Natural killer cell treated with Interleukin-12 subunit alpha and Interleukin-12 subunit beta and Interleukin-15 and Interleukin-18, amount 100 ng/mL, for 72 hours (primary cell): ENCODE data around the gene ZNF24. TPM values are rescaled to one million over a fixed set of nuclear protein-coding genes. Genes with fewer than 3 reads are reported as not detected.

ENCODE experiments used
- ATAC-seq, 2 donors: fragments of 150-1000 bp; cut with Tn5 transposase in 1 of 2; sonication (Bioruptor Pico), chemical (Tn5 transposase) in 1 of 2; 2 replicates each; pipeline ENCODE4 v1.10.0; 2021
- DNase-seq: peaks from one replicate; pipeline ENCODE4 v3.0.0; 2022; ENCODE audit warnings: low spot score
- H3K27ac Mint-ChIP-seq, 2 donors: 1 replicate in 1 of 2; 2 replicates in 1 of 2; pipeline ENCODE4 v1.8.0; 2022; ENCODE audit warnings: mixed read lengths in 2 of 2, mild to moderate bottlenecking in 1 of 2, moderate library complexity in 1 of 2
- H3K27me3 Mint-ChIP-seq, 2 donors: 1 replicate in 1 of 2; 2 replicates in 1 of 2; pipeline ENCODE4 v1.8.0; 2022; ENCODE audit warnings: mixed read lengths in 2 of 2
- H3K36me3 Mint-ChIP-seq: one replicate; pipeline ENCODE4 v1.8.0; 2022; ENCODE audit warnings: mixed read lengths
- H3K4me1 Mint-ChIP-seq, 2 donors: 1 replicate in 1 of 2; 2 replicates in 1 of 2; pipeline ENCODE4 v1.8.0; 2022; ENCODE audit warnings: low read depth in 2 of 2, mixed read lengths in 2 of 2, mild to moderate bottlenecking in 1 of 2
- H3K4me3 Mint-ChIP-seq: one replicate; pipeline ENCODE4 v1.8.0; 2022; ENCODE audit warnings: mixed read lengths
- H3K9me3 Mint-ChIP-seq: 2 replicates; pipeline ENCODE4 v1.8.0; 2022; ENCODE audit warnings: mixed read lengths
- total RNA-seq, 2 donors: library from RNA; stranded (reverse); gene quantifications; one replicate each; pipeline ENCODE4 v1.2.3, GENCODE V29; 2022

Gene ZNF24
- total RNA-seq, 2 donors from 2014 or later, result 32.9 to 63.1 TPM

DNA sequence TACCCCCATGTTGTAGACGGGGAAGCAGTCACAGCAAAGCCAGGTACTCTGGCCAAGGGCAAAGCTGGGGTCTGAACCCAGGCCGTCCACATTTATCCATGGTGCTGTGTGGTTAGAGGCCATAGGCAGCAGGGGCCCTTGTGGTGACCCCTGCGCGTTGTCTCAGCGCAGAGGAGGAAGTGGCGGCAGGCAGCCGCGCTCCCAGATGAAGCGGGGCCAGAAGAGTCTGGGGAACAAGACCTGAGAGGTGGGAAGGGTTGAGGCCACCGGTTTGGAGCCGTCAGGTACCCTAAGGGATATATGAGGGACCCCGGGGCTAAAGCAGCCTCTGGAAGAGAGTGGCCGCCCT lies 32.1 kb upstream of the ZNF24 start:
- Mint-ChIP-seq H3K27ac (peak overlapping the region; percentile 36 to 84), H3K27me3 (no peaks in the 10 kb centered on the region), H3K9me3 (no peaks in the 10 kb centered on the region), H3K4me1 (peaks cover 10 to 11% of the 10 kb centered on the region in 2 donors), H3K36me3 (no peaks in the 10 kb centered on the region), H3K4me3 (peak overlapping the region; percentile 86)
- DNase-seq, result peak; percentile 63
- ATAC-seq, result peak; percentile 67 to 84

DNA sequence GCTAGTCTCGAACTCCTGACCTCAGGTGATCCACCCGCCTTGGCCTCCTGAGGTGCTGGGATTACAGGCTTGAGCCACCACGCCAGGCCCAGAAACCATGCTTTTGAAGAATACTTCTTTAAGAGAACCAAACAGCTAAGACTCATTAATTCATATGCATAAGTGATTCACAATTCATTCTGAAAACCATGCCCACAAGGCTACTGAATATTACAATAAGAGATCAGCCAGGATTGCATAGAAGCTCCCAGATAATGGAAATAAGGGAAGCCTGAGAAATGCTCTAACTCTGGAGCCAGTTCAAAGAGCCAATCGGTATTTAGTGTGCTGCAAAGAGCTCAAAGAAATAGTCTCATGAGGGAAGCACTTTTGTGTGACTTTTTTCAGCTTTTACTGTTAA lies 30.5 kb upstream of the ZNF24 start:
- no peak for ATAC-seq
- peaks cover 10 to 11% of the 10 kb centered on the region in 2 donors for H3K4me1 Mint-ChIP-seq
- H3K27me3 Mint-ChIP-seq, result no peaks in the 10 kb centered on the region
- no peaks in the 10 kb centered on the region for H3K9me3 Mint-ChIP-seq
- H3K27ac Mint-ChIP-seq, result no peak overlapping the region
- H3K4me3 Mint-ChIP-seq, result no peak overlapping the region
- no peaks in the 10 kb centered on the region for H3K36me3 Mint-ChIP-seq
- DNase-seq, result no peak

DNA sequence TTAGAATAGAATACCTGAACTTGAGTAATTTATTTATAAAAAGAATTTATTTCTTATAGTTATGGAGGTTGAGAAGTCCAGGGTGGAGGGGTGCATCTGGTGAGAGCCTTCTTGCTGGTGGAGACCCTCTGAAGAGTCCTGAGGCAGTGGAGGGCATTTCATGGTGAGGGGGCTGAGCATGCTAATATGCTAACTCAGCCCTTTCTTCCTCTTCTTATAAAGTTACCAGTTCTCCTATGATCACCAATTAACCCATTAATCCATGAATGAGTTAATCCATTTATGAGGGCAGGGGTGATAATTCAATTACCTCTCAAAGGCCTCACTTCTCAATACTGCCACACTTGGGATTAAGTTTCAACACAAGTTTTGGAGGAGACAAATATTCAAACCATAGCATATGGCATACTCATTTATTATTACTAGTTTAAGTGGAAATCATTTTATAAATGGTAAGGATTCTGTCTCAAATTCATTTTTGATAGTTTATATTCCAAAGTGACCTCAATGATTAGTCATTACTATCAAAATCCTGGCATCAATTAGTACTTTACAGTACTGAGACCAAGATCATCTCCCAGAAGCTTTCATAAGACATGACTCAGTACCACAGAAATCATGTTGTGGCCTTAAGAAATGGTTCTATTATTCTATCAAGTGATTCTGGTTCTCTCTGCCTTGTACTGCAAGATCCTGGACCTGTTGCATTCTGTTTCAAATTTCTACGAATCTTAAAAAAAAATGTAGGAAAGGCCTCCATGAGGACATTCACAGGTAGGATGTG lies 27.4 kb upstream of the ZNF24 start:
- Mint-ChIP-seq H3K4me1 (peaks cover 5 to 6% of the 10 kb centered on the region in 2 donors), H3K9me3 (no peaks in the 10 kb centered on the region), H3K27me3 (no peaks in the 10 kb centered on the region), H3K27ac (no peak overlapping the region), H3K4me3 (no peak overlapping the region), H3K36me3 (no peaks in the 10 kb centered on the region)
- DNase-seq, result no peak
- no peak for ATAC-seq

GRCh38 chr18:35369126-35369525 lies 24.9 kb upstream of the ZNF24 start:
- H3K27me3 Mint-ChIP-seq, result peaks cover 4 to 6% of the 10 kb centered on the region in 2 donors
- H3K27ac Mint-ChIP-seq, result no peak overlapping the region
- no peaks in the 10 kb centered on the region for H3K9me3 Mint-ChIP-seq
- no peak overlapping the region for H3K4me3 Mint-ChIP-seq
- no peaks in the 10 kb centered on the region for H3K4me1 Mint-ChIP-seq
- DNase-seq (no peak), ATAC-seq (no peak)
- H3K36me3 Mint-ChIP-seq, result no peaks in the 10 kb centered on the region

GRCh38 chr18:35368595-35368994 lies 24.4 kb upstream of the ZNF24 start:
- DNase-seq (no peak), ATAC-seq (no peak)
- no peaks in the 10 kb centered on the region for H3K9me3 Mint-ChIP-seq
- H3K27ac Mint-ChIP-seq, result no peak overlapping the region
- H3K27me3 Mint-ChIP-seq, result peaks cover 4 to 6% of the 10 kb centered on the region in 2 donors
- H3K4me1 Mint-ChIP-seq, result no peaks in the 10 kb centered on the region
- H3K4me3 Mint-ChIP-seq, result no peak overlapping the region
- no peaks in the 10 kb centered on the region for H3K36me3 Mint-ChIP-seq

DNA sequence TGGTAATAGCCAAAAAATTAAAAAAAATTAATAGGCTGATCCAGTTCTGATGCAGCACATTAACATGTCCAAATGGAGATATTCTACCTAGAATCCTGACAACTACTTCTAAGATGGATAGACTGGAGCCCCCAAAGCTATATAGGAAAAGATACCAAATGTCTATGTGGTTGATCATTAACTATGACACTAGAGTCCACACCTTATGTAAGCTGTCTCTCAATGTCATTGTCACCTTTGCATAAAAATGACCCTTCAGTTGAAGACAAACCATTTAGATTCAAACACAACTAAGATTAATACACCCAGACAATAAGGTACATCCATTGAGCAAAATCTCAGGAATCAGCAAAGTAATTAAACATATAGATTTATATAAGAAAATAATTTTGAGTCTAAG lies 18.3 kb upstream of the ZNF24 start:
- H3K27ac Mint-ChIP-seq, result no peak overlapping the region
- peaks cover 14 to 20% of the 10 kb centered on the region in 2 donors for H3K27me3 Mint-ChIP-seq
- H3K9me3 Mint-ChIP-seq, result no peaks in the 10 kb centered on the region
- H3K4me1 Mint-ChIP-seq, result no peaks in the 10 kb centered on the region
- no peaks in the 10 kb centered on the region for H3K36me3 Mint-ChIP-seq
- no peak overlapping the region for H3K4me3 Mint-ChIP-seq
- ATAC-seq (no peak), DNase-seq (no peak)

GRCh38 chr18:35361570-35362321 lies 17.5 kb upstream of the ZNF24 start:
- ATAC-seq, result no peak
- H3K4me1 Mint-ChIP-seq, result no peaks in the 10 kb centered on the region

DNA sequence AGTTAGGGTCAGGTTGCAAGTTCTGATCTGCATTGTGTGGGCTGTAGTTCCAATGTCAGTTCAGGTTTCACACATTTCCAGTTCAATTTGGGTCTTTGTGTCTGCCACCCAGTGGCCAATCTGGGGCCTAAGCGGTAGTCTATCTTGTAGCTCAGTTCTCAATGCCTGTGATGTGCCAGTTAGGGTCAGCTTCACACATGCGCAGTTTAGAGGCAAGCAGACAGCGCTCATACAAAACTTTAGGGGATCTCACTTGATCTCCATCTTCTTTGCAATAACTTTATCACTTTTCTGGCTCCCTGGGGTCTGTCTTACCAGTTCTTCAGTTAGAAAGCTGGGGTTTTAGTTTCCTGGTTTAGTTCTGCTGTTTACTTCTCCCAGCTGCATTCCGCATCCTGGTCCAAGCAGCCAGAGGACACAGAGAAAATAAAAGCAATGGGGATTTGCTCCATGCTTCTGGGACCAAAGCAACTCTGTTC lies 11.0 kb upstream of the ZNF24 start:
- Mint-ChIP-seq H3K27ac (no peak overlapping the region), H3K36me3 (peaks cover 12% of the 10 kb centered on the region), H3K27me3 (peaks cover 0 to 3% of the 10 kb centered on the region in 2 donors), H3K4me1 (peaks cover 0 to 3% of the 10 kb centered on the region in 2 donors), H3K9me3 (peaks cover 8% of the 10 kb centered on the region), H3K4me3 (no peak overlapping the region)
- DNase-seq, result peak; percentile 63
- ATAC-seq, result peak; percentile 80 to 85

More at GRCh38 chr18:35361570-35362321, 17.5 kb upstream of the ZNF24 start:
- no peak overlapping the region for H3K27ac Mint-ChIP-seq
- H3K4me3 Mint-ChIP-seq, result no peak overlapping the region
- DNase-seq, result no peak
- no peaks in the 10 kb centered on the region for H3K36me3 Mint-ChIP-seq
- no peaks in the 10 kb centered on the region for H3K9me3 Mint-ChIP-seq
- H3K27me3 Mint-ChIP-seq, result peaks cover 14 to 20% of the 10 kb centered on the region in 2 donors

DNA sequence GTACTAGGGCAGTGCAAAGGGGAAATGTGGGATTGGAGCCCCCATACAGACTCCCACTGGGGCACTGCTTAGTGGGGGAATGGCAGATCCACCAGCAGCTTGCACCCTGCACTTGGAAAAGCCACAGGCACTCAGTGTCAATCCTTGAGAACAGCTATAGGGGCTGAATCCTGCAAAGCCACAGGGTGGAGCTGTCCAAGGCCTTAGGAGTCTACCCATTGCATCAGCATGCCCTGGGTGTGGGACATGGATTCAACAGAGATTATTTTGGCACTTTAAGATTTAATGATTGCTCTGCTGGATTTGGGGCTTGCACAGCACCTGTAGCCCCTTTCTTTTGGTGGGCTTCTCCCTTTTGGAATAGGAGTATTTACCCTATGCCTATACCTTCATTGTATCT lies 8.6 kb upstream of the ZNF24 start:
- Mint-ChIP-seq H3K4me1 (peaks cover 0 to 3% of the 10 kb centered on the region in 2 donors), H3K27me3 (no peaks in the 10 kb centered on the region), H3K36me3 (peaks cover 12% of the 10 kb centered on the region), H3K4me3 (no peak overlapping the region), H3K9me3 (peaks cover 8% of the 10 kb centered on the region), H3K27ac (no peak overlapping the region)
- no peak for DNase-seq
- ATAC-seq, result no peak

DNA sequence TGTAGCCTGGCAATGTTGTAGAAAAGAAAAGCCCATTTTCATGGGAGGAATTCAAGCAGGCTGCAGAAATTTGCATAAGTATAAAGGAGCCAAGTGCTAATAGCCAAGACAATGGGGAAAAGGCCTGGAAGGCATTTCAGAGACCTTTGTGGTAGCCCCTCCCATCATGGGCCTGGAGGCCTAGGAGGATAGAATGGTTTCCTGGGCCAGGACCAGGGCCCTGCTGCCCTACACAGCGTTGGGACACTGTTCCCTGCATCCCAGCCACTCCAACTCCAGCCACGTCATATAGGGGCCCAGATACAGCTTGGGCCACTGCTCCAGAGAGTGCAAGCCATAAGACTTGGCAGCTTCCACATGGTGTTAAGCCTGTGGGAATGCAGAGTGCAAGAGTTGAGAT lies 8.1 kb upstream of the ZNF24 start:
- Mint-ChIP-seq H3K4me1 (peaks cover 0 to 3% of the 10 kb centered on the region in 2 donors), H3K4me3 (no peak overlapping the region), H3K27ac (no peak overlapping the region), H3K9me3 (peaks cover 8% of the 10 kb centered on the region), H3K27me3 (peaks cover 0 to 2% of the 10 kb centered on the region in 2 donors), H3K36me3 (peaks cover 12% of the 10 kb centered on the region)
- DNase-seq (no peak), ATAC-seq (no peak)

- Mint-ChIP-seq H3K36me3 (peaks cover 20% of the 10 kb centered on the region), H3K9me3 (peaks cover 8% of the 10 kb centered on the region), H3K4me3 (no peak overlapping the region), H3K4me1 (peaks cover 12 to 19% of the 10 kb centered on the region in 2 donors), H3K27me3 (peaks cover 0 to 2% of the 10 kb centered on the region in 2 donors), H3K27ac (no peak overlapping the region)
- DNase-seq (no peak), ATAC-seq (no peak)
Observed at GRCh38 chr18:35348001-35348400, 3.8 kb upstream of the ZNF24 start.

DNA sequence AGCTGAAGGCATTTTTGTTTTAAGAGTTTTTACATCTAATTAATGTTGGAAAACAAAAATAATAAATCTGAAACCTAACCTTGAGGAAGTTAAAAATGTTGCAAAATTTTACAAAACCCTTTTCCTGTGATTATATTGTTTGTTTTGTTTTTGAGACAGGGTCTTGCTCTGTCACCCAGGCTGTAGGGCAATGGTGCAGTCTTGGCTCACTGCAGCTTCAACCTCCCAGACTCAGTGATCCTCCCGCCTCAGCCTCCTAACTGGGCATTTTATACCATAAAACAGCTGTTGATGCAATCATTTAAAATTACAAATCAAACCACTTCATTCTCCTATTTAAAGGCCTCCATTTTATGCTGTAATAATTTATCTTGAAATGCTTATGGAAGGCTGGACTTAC lies 1.7 kb upstream of the ZNF24 start:
- Mint-ChIP-seq H3K36me3 (peaks cover 8% of the 10 kb centered on the region), H3K4me1 (peaks cover 16 to 24% of the 10 kb centered on the region in 2 donors), H3K27me3 (peaks cover 0 to 2% of the 10 kb centered on the region in 2 donors), H3K4me3 (peak overlapping the region; percentile 8), H3K9me3 (no peaks in the 10 kb centered on the region), H3K27ac (peak overlapping the region; percentile 95 to 96)
- DNase-seq (no peak), ATAC-seq (no peak)

- Mint-ChIP-seq H3K36me3 (peaks cover 8% of the 10 kb centered on the region), H3K27me3 (peaks cover 0 to 2% of the 10 kb centered on the region in 2 donors), H3K4me3 (peak overlapping the region; percentile 100), H3K4me1 (peaks cover 16 to 24% of the 10 kb centered on the region in 2 donors), H3K9me3 (no peaks in the 10 kb centered on the region), H3K27ac (peak overlapping the region; percentile 95 to 96)
- DNase-seq (no peak), ATAC-seq (no peak)
Observed at GRCh38 chr18:35345460-35345921, 1.3 kb upstream of the ZNF24 start.
